Lung (tissue), 12 donors: ENCODE data around the gene CDH1. TPM values are rescaled to one million over a fixed set of nuclear protein-coding genes. Genes with fewer than 3 reads are reported as not detected.
A peak's percentile ranks its signal among the peaks of the same experiment; 100 is the strongest.

Source experiments
- ATAC-seq: fragments of 200-7000 bp; cut with Tn5 transposase; one replicate; pipeline ENCODE4 v1.9.1; 2020; ENCODE audit warnings: moderate number of reproducible peaks; ENCODE audit not compliant: insufficient read depth, low FRiP score
- DNase-seq, 3 donors: peaks; one replicate each; pipeline ENCODE4 v3.0.0-alpha.2; 2013 to 2017
- H3K27ac ChIP-seq, 2 donors: one replicate each; pipeline ENCODE4 v1.5.1; 2013; ENCODE audit warnings: mild to moderate bottlenecking in 2 of 2, moderate library complexity in 2 of 2, control low read depth in 1 of 2, inconsistent platforms in 1 of 2, low read depth in 1 of 2, low read length in 1 of 2
- H3K27me3 ChIP-seq, 3 donors: one replicate each; pipeline ENCODE4 v1.5.1; 2013; ENCODE audit warnings: low read length in 2 of 3; ENCODE audit not compliant: control insufficient read depth in 3 of 3, insufficient read depth in 3 of 3
- H3K36me3 ChIP-seq, 4 donors: one replicate each; pipeline ENCODE4 v1.5.1; 2013; ENCODE audit warnings: low read length in 4 of 4, mild to moderate bottlenecking in 1 of 4, moderate library complexity in 1 of 4; ENCODE audit not compliant: control insufficient read depth in 4 of 4, insufficient read depth in 4 of 4
- H3K4me1 ChIP-seq, 5 donors: one replicate each; pipeline ENCODE4 v1.5.1; 2013; ENCODE audit warnings: low read length in 5 of 5, mild to moderate bottlenecking in 2 of 5, moderate library complexity in 1 of 5; ENCODE audit not compliant: control insufficient read depth in 5 of 5, insufficient read depth in 5 of 5
- H3K4me3 ChIP-seq: one replicate; pipeline ENCODE4 v1.5.1; 2013; ENCODE audit warnings: mild to moderate bottlenecking, control low read depth, moderate library complexity
- H3K9ac ChIP-seq, 2 donors: one replicate each; pipeline ENCODE4 v1.5.1; 2013; ENCODE audit warnings: low read length in 2 of 2, control low read depth in 1 of 2; ENCODE audit not compliant: insufficient read depth in 1 of 2
- H3K9me3 ChIP-seq, 4 donors: one replicate each; pipeline ENCODE4 v1.5.1; 2013; ENCODE audit warnings: low read length in 3 of 4, mild to moderate bottlenecking in 1 of 4, moderate library complexity in 1 of 4; ENCODE audit not compliant: control insufficient read depth in 4 of 4, insufficient read depth in 3 of 4
- whole genome bisulfite sequencing, 2 donors: extraction: QIAGEN DNeasy Blood & Tissue Kit; methylation state at CpG; one replicate each; pipeline ENCODE4 v1.1.7; 2013; 5-methylcytosine and 5-hydroxymethylcytosine counted together
- polyA plus RNA-seq, 2 donors: library from polyadenylated mRNA; stranded (reverse); fragments of 200-250 nt; gene quantifications; one replicate each; pipeline ENCODE4 v1.2.1, GENCODE V29; 2013
- total RNA-seq, 2 donors: library from RNA; depleted of rRNA in 1 of 2; stranded (reverse); fragments of >200 nt in 1 of 2; gene quantifications; one replicate each; pipeline ENCODE4 v1.2.1, GENCODE V29; 2014 to 2021
- TF ChIP-seq, protein P1 (sequence below): IDR thresholded peaks from 2 replicates; pipeline ENCODE4 v1.5.1; 2012; ENCODE audit warnings: mild to moderate bottlenecking; ENCODE audit errors: control extremely low read depth, extremely low read depth
- donor health status: control.
- donor health status: control.
- donor health status: Bipolar disorder and iron deficiency.
- donor health status: healthy.
- donor health status: DM: yes; HTN: yes; CAD: no.

CDH1 gene
- total and polyA plus RNA-seq, 4 donors, result 33.2 to 227 (median 95.2) TPM

DNA sequence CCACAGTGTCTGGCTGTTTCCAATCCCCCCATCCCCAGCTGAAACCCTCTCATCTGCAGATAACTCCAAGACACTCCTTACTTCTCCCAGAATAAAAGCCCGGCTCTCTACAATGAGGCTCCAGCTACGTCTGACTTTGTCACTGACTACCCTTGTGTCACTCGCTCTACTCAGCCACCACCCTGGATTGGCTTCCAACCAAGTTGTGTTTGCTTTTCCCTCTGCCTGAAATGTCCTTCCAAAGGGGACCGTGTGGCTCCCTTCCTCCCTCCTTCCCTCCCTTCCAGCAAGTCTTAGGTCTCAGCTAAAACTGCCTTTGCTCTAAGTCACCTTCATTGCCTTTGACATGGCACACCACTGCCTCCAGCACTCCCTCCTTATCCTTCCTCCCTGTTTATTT is 42.8 kb downstream of the CDH1 start:
- 63 to 81% methylated on average over 4 of the region's 4 CpGs for WGBS, 2 donors
- no peaks in the 10 kb centered on the region for H3K9me3 ChIP-seq
- peaks cover 0 to 2% (median 0%) of the 10 kb centered on the region in 4 donors for H3K36me3 ChIP-seq
- no peak for ATAC-seq
- no peak for DNase-seq
- H3K27ac ChIP-seq, result peak overlapping the region in 1 of 2 donors; percentile 54
- H3K4me3 ChIP-seq, result no peak overlapping the region
- TF ChIP-seq, protein P1, sequence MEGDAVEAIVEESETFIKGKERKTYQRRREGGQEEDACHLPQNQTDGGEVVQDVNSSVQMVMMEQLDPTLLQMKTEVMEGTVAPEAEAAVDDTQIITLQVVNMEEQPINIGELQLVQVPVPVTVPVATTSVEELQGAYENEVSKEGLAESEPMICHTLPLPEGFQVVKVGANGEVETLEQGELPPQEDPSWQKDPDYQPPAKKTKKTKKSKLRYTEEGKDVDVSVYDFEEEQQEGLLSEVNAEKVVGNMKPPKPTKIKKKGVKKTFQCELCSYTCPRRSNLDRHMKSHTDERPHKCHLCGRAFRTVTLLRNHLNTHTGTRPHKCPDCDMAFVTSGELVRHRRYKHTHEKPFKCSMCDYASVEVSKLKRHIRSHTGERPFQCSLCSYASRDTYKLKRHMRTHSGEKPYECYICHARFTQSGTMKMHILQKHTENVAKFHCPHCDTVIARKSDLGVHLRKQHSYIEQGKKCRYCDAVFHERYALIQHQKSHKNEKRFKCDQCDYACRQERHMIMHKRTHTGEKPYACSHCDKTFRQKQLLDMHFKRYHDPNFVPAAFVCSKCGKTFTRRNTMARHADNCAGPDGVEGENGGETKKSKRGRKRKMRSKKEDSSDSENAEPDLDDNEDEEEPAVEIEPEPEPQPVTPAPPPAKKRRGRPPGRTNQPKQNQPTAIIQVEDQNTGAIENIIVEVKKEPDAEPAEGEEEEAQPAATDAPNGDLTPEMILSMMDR, result no peak
- peaks cover 0 to 7% (median 0%) of the 10 kb centered on the region in 5 donors for H3K4me1 ChIP-seq
- H3K9ac ChIP-seq, result no peak overlapping the region
- no peaks in the 10 kb centered on the region for H3K27me3 ChIP-seq

DNA sequence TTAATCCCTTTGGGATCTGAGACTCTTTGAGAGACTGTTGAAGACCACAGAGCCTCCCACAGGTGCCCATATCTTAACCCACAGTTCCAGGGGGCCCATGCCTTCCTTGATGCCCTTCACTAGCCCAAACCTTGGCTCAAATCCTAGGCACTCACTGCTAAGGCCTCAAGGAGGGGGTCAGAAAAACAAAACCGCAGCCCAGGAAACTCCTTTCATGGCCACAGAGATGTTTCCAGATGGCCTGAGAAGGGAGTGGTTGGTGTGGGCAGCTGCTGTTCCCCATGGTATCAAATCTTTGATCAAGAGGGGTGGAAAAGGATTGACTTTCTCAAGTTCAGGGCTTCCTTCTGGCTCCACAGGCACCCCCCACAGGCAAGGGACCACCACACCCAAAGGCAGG is 44.7 kb downstream of the CDH1 start:
- Histone ChIP-seq H3K4me1 (peaks cover 0 to 7% (median 0%) of the 10 kb centered on the region in 5 donors), H3K4me3 (no peak overlapping the region), H3K27ac (no peak overlapping the region), H3K27me3 (no peaks in the 10 kb centered on the region), H3K9ac (no peak overlapping the region), H3K9me3 (no peaks in the 10 kb centered on the region), H3K36me3 (peaks cover 0 to 2% (median 0%) of the 10 kb centered on the region in 4 donors)
- WGBS, 2 donors, result 33 to 55% methylated on average over 1 of the region's 1 CpG
- ATAC-seq (no peak), DNase-seq (no peak)
- TF ChIP-seq, protein P1, result no peak

DNA sequence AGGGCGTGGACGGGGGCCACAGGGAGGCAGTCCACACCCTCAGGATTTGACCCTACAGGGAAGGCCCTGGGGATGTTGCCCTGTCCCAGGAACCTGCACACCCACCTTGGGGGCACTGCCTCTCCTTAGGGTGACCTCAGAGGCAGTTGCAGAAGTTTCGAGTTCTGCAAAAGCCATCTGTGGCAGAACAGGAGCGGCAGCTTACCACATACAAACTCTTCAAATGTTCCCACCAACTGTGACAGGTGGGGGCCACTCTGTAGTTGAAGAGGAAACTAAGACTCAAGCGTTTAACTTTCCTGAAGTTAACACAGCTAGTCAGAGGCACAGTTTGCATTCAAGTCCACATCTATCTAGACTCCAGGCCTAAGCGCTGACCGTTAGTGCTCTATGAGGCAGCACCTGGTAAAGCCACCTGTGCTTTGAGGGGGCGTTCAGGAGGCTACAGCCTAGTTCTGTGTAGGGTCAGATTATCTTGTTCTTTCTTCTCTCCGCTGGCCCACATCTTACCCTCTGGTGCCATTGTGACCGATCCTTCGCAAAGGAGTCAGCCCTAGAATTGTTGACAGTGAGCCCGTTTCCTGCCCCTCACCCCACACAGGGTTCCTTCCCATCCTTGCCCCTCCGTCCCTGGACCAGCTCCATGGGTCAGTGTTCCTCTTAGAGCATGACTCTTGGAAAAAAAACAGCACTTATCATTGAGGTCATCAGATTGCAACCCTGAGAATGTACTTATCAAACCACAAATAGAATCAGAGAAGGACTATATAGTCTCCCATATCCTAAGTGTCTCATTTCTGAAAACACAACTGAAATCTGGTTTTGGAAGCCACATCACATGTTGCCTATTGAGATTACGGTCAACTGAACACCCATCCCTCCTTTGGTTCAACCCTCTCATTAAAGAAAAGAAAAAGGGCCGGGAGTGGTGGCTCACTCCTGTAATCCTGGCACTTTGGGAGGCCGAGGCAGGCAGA is 45.4 kb downstream of the CDH1 start:
- no peak overlapping the region for H3K9ac ChIP-seq
- H3K27me3 ChIP-seq, result no peaks in the 10 kb centered on the region
- 53 to 65% methylated on average over 16 of the region's 16 CpGs for WGBS, 2 donors
- H3K27ac ChIP-seq, result no peak overlapping the region
- ATAC-seq, result no peak
- peak in 1 of 3 donors; percentile 24 for DNase-seq
- TF ChIP-seq, protein P1, result no peak
- no peaks in the 10 kb centered on the region for H3K9me3 ChIP-seq
- no peak overlapping the region for H3K4me3 ChIP-seq
- H3K36me3 ChIP-seq, result peaks cover 0 to 2% (median 0%) of the 10 kb centered on the region in 4 donors
- peaks cover 0 to 5% (median 0%) of the 10 kb centered on the region in 5 donors for H3K4me1 ChIP-seq
